ENCODE data around the gene RC3H2.

RC3H2 gene

DNA sequence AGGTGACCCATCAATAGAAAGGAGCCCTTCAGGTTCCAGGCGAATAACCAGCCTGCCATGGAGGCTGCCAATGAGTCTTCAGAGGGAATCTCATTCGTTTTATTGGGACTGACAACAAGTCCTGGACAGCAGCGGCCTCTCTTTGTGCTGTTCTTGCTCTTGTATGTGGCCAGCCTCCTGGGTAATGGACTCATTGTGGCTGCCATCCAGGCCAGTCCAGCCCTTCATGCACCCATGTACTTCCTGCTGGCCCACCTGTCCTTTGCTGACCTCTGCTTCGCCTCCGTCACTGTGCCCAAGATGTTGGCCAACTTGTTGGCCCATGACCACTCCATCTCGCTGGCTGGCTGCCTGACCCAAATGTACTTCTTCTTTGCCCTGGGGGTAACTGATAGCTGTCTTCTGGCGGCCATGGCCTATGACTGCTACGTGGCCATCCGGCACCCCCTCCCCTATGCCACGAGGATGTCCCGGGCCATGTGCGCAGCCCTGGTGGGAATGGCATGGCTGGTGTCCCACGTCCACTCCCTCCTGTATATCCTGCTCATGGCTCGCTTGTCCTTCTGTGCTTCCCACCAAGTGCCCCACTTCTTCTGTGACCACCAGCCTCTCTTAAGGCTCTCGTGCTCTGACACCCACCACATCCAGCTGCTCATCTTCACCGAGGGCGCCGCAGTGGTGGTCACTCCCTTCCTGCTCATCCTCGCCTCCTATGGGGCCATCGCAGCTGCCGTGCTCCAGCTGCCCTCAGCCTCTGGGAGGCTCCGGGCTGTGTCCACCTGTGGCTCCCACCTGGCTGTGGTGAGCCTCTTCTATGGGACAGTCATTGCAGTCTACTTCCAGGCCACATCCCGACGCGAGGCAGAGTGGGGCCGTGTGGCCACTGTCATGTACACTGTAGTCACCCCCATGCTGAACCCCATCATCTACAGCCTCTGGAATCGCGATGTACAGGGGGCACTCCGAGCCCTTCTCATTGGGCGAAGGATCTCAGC is 104.8 kb downstream of the RC3H2 start, which contains the start of gene OR1K1:
Gene OR1K1 (plus strand): TSS at position 58 of the 995 bp plus-strand sequence. CDS start 0 bp downstream, at position 58.
- DNase-seq, result no peak

DNA sequence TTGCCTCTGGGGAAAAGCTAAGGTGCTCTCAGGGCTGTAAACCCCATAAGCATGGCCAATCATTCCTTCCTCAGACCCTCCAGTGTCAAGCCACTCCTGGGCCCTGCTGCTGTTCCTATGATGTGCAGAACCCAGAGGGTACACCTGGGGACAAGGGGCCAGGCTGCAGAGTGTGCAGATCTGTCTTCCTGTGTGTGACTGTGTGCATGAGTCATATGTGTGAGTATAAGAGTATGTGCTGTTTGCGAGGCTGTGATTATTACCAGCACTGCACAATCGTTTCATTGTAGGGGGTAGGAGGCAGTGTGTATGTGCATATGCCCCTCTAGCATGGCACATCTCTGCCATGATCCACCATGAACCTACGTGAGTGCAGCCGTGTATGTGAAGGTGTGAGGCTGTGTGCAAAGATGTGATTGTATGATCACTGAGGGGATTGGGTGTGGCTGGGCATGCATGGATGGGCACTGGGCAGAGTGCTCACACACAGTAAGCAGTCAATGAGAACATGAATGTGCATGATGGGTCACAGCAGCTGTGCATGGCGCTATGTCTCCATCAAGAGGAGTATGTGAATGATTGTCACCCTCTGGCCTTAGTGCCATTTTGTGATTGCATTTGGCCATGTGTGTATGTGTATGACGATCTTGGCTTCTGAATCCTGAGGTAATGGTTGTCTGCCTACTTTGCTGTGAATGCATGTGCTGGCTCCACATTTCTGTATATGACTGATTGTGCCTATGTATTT is 107.7 kb downstream of the RC3H2 start:
- no peak for DNase-seq

Measured in eye (tissue), 1 donor.